MM.1S (cell line): Measurements from ENCODE around the gene MS4A18.

Experiments used
- CTCF ChIP-seq: fragments of 300-600 bp; sonication (generic); IDR thresholded peaks from 2 replicates; pipeline ENCODE4 v1.5.1; 2016; ENCODE audit warnings: antibody characterized with exemption, low read length, mixed read lengths
- EZH2 ChIP-seq: fragments of 300-600 bp; sonication (generic); optimal IDR thresholded peaks from 2 replicates; pipeline ENCODE3; 2017; ENCODE audit warnings: low read depth, mild to moderate bottlenecking, antibody characterized with exemption, low read length, mixed read lengths
- EZH2phosphoT487 ChIP-seq: fragments of 300-600 bp; sonication (generic); IDR thresholded peaks from 2 replicates; pipeline ENCODE4 v1.6.1; 2018; ENCODE audit warnings: antibody characterized with exemption, low read length

DNA sequence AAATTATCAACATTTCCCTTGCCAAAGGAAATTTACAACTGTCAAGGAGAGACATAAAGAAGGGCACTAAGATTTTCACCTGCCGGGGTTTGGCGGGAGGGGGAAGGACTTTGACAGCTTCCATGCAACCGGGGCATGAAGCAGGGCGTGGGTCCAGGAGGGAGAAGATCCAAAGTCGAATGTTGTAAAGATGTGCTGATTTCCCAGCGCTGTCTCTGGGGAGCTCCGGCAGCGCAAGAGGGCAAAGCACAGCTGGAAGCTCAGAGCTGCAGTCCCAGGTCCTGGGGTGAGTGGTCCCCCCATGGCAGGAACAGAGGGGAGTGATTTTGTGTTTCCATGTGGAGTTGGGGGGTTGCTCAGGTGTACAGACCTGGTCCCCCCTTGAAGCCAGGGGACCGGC lies 60.6 kb downstream of the MS4A18 start, which contains the start of gene MS4A10:
- no peak for TF ChIP-seq EZH2
- no peak for TF ChIP-seq CTCF
- no peak for TF ChIP-seq EZH2phosphoT487
